HG02973 (cell line): ENCODE measurements around the gene CACNA1E.
"Not testable (repeated sequence)": the region's sequence is repeated elsewhere in the genome, so short reads cannot be mapped to it uniquely, and the experiment has no call there.

ENCODE experiments used
- ATAC-seq: cut with Tn5 transposase; IDR thresholded peaks from one replicate; pipeline ENCODE4 v1.9.1; 2021; ENCODE audit warnings: moderate library complexity; ENCODE audit not compliant: unreplicated experiment

The CACNA1E gene

GRCh38 chr1:181514298-181515290 is 31.3 kb downstream of the CACNA1E start:
- peak; percentile 66 for ATAC-seq

GRCh38 chr1:181516706-181517105 is 33.4 kb downstream of the CACNA1E start:
- no peak for ATAC-seq

GRCh38 chr1:181517181-181517875 is 34.0 kb downstream of the CACNA1E start:
- no peak for ATAC-seq

- no peak for ATAC-seq
Observed at GRCh38 chr1:181518152-181518551, 34.8 kb downstream of the CACNA1E start.

GRCh38 chr1:181522864-181523263 is 39.5 kb downstream of the CACNA1E start:
- no peak for ATAC-seq

GRCh38 chr1:181525104-181525721 is 41.9 kb downstream of the CACNA1E start:
- ATAC-seq: no peak

GRCh38 chr1:181528241-181528640 is 44.9 kb downstream of the CACNA1E start:
- not testable (repeated sequence) for ATAC-seq

- no peak for ATAC-seq
Observed at GRCh38 chr1:181531441-181531840, 48.1 kb downstream of the CACNA1E start.

- no peak for ATAC-seq
Observed at GRCh38 chr1:181531951-181532600, 48.8 kb downstream of the CACNA1E start.

GRCh38 chr1:181538836-181539235 is 55.5 kb downstream of the CACNA1E start:
- ATAC-seq: no peak

GRCh38 chr1:181541458-181541857 is 58.1 kb downstream of the CACNA1E start:
- ATAC-seq: no peak

GRCh38 chr1:181541947-181542346 is 58.6 kb downstream of the CACNA1E start:
- no peak for ATAC-seq

GRCh38 chr1:181542406-181542805 is 59.1 kb downstream of the CACNA1E start:
- not testable (repeated sequence) for ATAC-seq

- ATAC-seq: no peak
Observed at GRCh38 chr1:181545395-181545794, 62.1 kb downstream of the CACNA1E start.

GRCh38 chr1:181548497-181548896 is 65.2 kb downstream of the CACNA1E start:
- ATAC-seq: no peak

GRCh38 chr1:181551249-181551648 is 67.9 kb downstream of the CACNA1E start:
- no peak for ATAC-seq

GRCh38 chr1:181551754-181552153 is 68.4 kb downstream of the CACNA1E start:
- ATAC-seq: no peak

GRCh38 chr1:181554465-181554864 is 71.1 kb downstream of the CACNA1E start:
- no peak for ATAC-seq

- ATAC-seq: no peak
Observed at GRCh38 chr1:181556631-181557030, 73.3 kb downstream of the CACNA1E start.

- no peak for ATAC-seq
Observed at GRCh38 chr1:181557313-181557712, 74.0 kb downstream of the CACNA1E start.

GRCh38 chr1:181558416-181558815 is 75.1 kb downstream of the CACNA1E start:
- no peak for ATAC-seq
